ENCODE data around the gene FSHB. TPM values are rescaled to one million over a fixed set of nuclear protein-coding genes. Genes with fewer than 3 reads are reported as not detected.

Gene FSHB
- polyA plus RNA-seq, 1 of the 3 experiments (the other 2 are of a cell fraction) = not detected

GRCh38 chr11:30239025-30239424, 8.2 kb downstream of the FSHB start:
- H3K4me1 ChIP-seq (ENCODE audit: control insufficient read depth in 1 of 2, insufficient read depth in 2 of 2, low read depth in 1 of 2, low read length in 1 of 2) = peaks cover 0 to 4% of the 10 kb centered on the region in 2 experiments; a peak in 1 of 4 replicates
- no peak overlapping the region for H3K9ac ChIP-seq
- H3K4me2 ChIP-seq = no peak overlapping the region
- TF ChIP-seq TAF1 (IDR thresholded peaks at IDR 0.05; ENCODE audit: borderline replicate concordance, low read depth, low read length) = no peak
- ChIA-PET POLR2A (no interaction called here), CTCF (interaction anchor here (1.5 kb wide), 1 partner anchor 42 kb away, joined by 7 read pairs; no protein-coding TSS in a partner anchor)
- H3K9me2 ChIP-seq = no peaks in the 10 kb centered on the region
- 28% methylated on average over 2 of the region's 2 CpGs for WGBS (ENCODE audit: low lambda C conversion rate)
- DNase-seq = no peak
- no peaks in the 10 kb centered on the region for H3K9me3 ChIP-seq
- no peaks in the 10 kb centered on the region for H4K20me1 ChIP-seq (ENCODE audit: insufficient read depth)
- H3K79me2 ChIP-seq (ENCODE audit: insufficient read depth) = no peaks in the 10 kb centered on the region
- no peaks in the 10 kb centered on the region for H3K27me3 ChIP-seq (ENCODE audit: insufficient read depth)
- no peak overlapping the region for H2AFZ ChIP-seq (ENCODE audit: low read depth)
- no peak overlapping the region for H3K4me3 ChIP-seq (ENCODE audit: low read depth in 2 of 2, low read length in 1 of 2)
- peaks cover 4% of the 10 kb centered on the region for H3F3A ChIP-seq (replicated peaks; ENCODE audit: insufficient read depth)
- no peaks in the 10 kb centered on the region for H3K36me3 ChIP-seq (replicated peaks in 1 of 2; ENCODE audit: control insufficient read depth in 1 of 2, insufficient read depth in 2 of 2, low read length in 1 of 2)
- no peak overlapping the region for H3K27ac ChIP-seq (ENCODE audit: low read depth in 2 of 2, low read length in 1 of 2)

GRCh38 chr11:30244265-30244664, 13.5 kb downstream of the FSHB start:
- 0% methylated on average over 1 of the region's 1 CpG for WGBS (ENCODE audit: low lambda C conversion rate)
- no peak overlapping the region for H3K4me3 ChIP-seq (ENCODE audit: low read depth in 2 of 2, low read length in 1 of 2)
- no peak overlapping the region; the same call in 1 of the 2 replicates for H2AFZ ChIP-seq (ENCODE audit: low read depth)
- peaks cover 17% of the 10 kb centered on the region for H3F3A ChIP-seq (replicated peaks; ENCODE audit: insufficient read depth)
- no peaks in the 10 kb centered on the region for H4K20me1 ChIP-seq (ENCODE audit: insufficient read depth)
- no peaks in the 10 kb centered on the region for H3K9me3 ChIP-seq
- H3K36me3 ChIP-seq (replicated peaks in 1 of 2; ENCODE audit: control insufficient read depth in 1 of 2, insufficient read depth in 2 of 2, low read length in 1 of 2) = no peaks in the 10 kb centered on the region
- peaks cover 0 to 22% of the 10 kb centered on the region in 2 experiments; a peak in 2 of 4 replicates for H3K4me1 ChIP-seq (ENCODE audit: control insufficient read depth in 1 of 2, insufficient read depth in 2 of 2, low read depth in 1 of 2, low read length in 1 of 2)
- H3K9ac ChIP-seq = peak overlapping the region; percentile 6; the same call in 1 of the 2 replicates
- no peaks in the 10 kb centered on the region for H3K27me3 ChIP-seq (ENCODE audit: insufficient read depth)
- no peak for DNase-seq
- H3K9me2 ChIP-seq = no peaks in the 10 kb centered on the region
- H3K79me2 ChIP-seq (ENCODE audit: insufficient read depth) = no peaks in the 10 kb centered on the region
- ChIA-PET CTCF (no interaction called here), POLR2A (no interaction called here)
- peak overlapping the region in 1 of 2 experiments; percentile 66; a peak in 2 of 4 replicates for H3K27ac ChIP-seq (ENCODE audit: low read depth in 2 of 2, low read length in 1 of 2)
- H3K4me2 ChIP-seq = peak overlapping the region; percentile 32; the same call in 1 of the 2 replicates
- TF ChIP-seq EZH2phosphoT487 (IDR thresholded peaks at IDR 0.05; ENCODE audit: borderline replicate concordance, low read depth) = no peak
- peak; percentile 38; the same call in 1 of the 2 replicates for TF ChIP-seq TEAD4 (IDR thresholded peaks at IDR 0.05; ENCODE audit: borderline replicate concordance, insufficient read depth)
- TF ChIP-seq MXI1 (IDR thresholded peaks at IDR 0.05; ENCODE audit: low read depth, low read length) = no peak
- TF ChIP-seq TAF1 (IDR thresholded peaks at IDR 0.05; ENCODE audit: borderline replicate concordance, low read depth, low read length) = no peak
- no peak for TF ChIP-seq RCOR1 (IDR thresholded peaks at IDR 0.05; ENCODE audit: low read length)
- TF ChIP-seq JUND (IDR thresholded peaks at IDR 0.05) = peak; percentile 82
- no peak for TF ChIP-seq USF1 (IDR thresholded peaks at IDR 0.05; ENCODE audit: borderline replicate concordance, low read depth)
- peak; percentile 92 for TF ChIP-seq FOSL2 (IDR thresholded peaks at IDR 0.05; ENCODE audit: borderline replicate concordance, low read depth)
- no peak for TF ChIP-seq NRF1 (IDR thresholded peaks at IDR 0.05; ENCODE audit: low read depth, low read length)
- no peak for TF ChIP-seq REST (IDR thresholded peaks at IDR 0.05; ENCODE audit: low read depth, low read length)
- no peak for TF ChIP-seq FOXM1 (IDR thresholded peaks at IDR 0.05; ENCODE audit: low read depth)
- no peak for TF ChIP-seq RFX5 (IDR thresholded peaks at IDR 0.05; ENCODE audit: low read length)
- TF ChIP-seq NFIC (IDR thresholded peaks at IDR 0.05; ENCODE audit: borderline replicate concordance) = 0 out of 2 replicates have a peak, but pooled peaks have one; percentile 14
- no peak for TF ChIP-seq IRF3 (IDR thresholded peaks at IDR 0.05; ENCODE audit: low read depth, low read length)
- no peak for TF ChIP-seq SIN3A (IDR thresholded peaks at IDR 0.05; ENCODE audit: borderline replicate concordance, low read depth, low read length)
- no peak for TF ChIP-seq CTCF (IDR thresholded peaks at IDR 0.05)
- 0 out of 2 replicates have a peak, but pooled peaks have one; percentile 23 for TF ChIP-seq ELF1 (IDR thresholded peaks at IDR 0.05)
- no peak for TF ChIP-seq YY1 (IDR thresholded peaks at IDR 0.05; ENCODE audit: low read depth)
- TF ChIP-seq RXRA (IDR thresholded peaks at IDR 0.05; ENCODE audit: borderline replicate concordance, low read depth) = no peak
- no peak for TF ChIP-seq GATA2 (CRISPR knock-in tag; IDR thresholded peaks at IDR 0.05)
- TF ChIP-seq RAD21 (IDR thresholded peaks at IDR 0.05; ENCODE audit: low read length) = no peak
- TF ChIP-seq TCF12 (IDR thresholded peaks at IDR 0.05) = peak; percentile 57; the same call in 1 of the 2 replicates
